Skeletal muscle tissue (tissue), 5 donors: Measurements from ENCODE around the gene ZC3H7B. TPM values are rescaled to one million over a fixed set of nuclear protein-coding genes. Genes with fewer than 3 reads are reported as not detected.

Experiments used
- H3K27ac ChIP-seq: one replicate; pipeline ENCODE4 v1.7.0; 2013; ENCODE audit warnings: mild to moderate bottlenecking, low read depth, low read length, inconsistent platforms
- H3K27me3 ChIP-seq, 3 donors: one replicate each; pipeline ENCODE4 v1.7.0; 2013; ENCODE audit warnings: low read length in 3 of 3; ENCODE audit not compliant: control insufficient read depth in 3 of 3, insufficient read depth in 3 of 3
- H3K36me3 ChIP-seq, 3 donors: one replicate each; pipeline ENCODE4 v1.7.0; 2013; ENCODE audit warnings: low read length in 3 of 3; ENCODE audit not compliant: control insufficient read depth in 3 of 3, insufficient read depth in 3 of 3
- H3K4me1 ChIP-seq, 3 donors: one replicate each; pipeline ENCODE4 v1.7.0; 2013; ENCODE audit warnings: low read length in 3 of 3, mild to moderate bottlenecking in 3 of 3; ENCODE audit not compliant: control insufficient read depth in 3 of 3, insufficient read depth in 3 of 3
- H3K4me3 ChIP-seq, 3 donors: one replicate each; pipeline ENCODE4 v1.7.0; 2013; ENCODE audit warnings: low read length in 3 of 3
- H3K9ac ChIP-seq, 3 donors: one replicate each; pipeline ENCODE4 v1.7.0; 2013; ENCODE audit warnings: low read length in 3 of 3, mild to moderate bottlenecking in 3 of 3, moderate library complexity in 2 of 3, low read depth in 1 of 3
- H3K9me3 ChIP-seq, 3 donors: one replicate each; pipeline ENCODE4 v1.7.0; 2013; ENCODE audit warnings: low read length in 3 of 3; ENCODE audit not compliant: control insufficient read depth in 3 of 3
- small RNA-seq: library from RNA; depleted of rRNA; stranded (forward); fragments of <200 nt; gene quantifications from one replicate; pipeline ENCODE3, GENCODE V24; 2014
- total RNA-seq: library from RNA; depleted of rRNA; stranded (reverse); fragments of >200 nt; gene quantifications from one replicate; pipeline ENCODE4 v1.2.3, GENCODE V29; 2014
- donor health status: Osteomylitis.

Gene ZC3H7B
- total RNA-seq, 1 donor from 2014 or later = 20.4 TPM

- H3K4me1 ChIP-seq = peaks cover 19 to 31% (median 22%) of the 10 kb centered on the region in 3 donors
- H3K27ac ChIP-seq = peak overlapping the region; percentile 44
- peak overlapping the region in 2 of 3 donors; percentile 35 to 62 for H3K4me3 ChIP-seq
- H3K36me3 ChIP-seq = peaks cover 0 to 4% (median 3%) of the 10 kb centered on the region in 3 donors
- H3K27me3 ChIP-seq = no peaks in the 10 kb centered on the region
- H3K9me3 ChIP-seq = no peaks in the 10 kb centered on the region
- peak overlapping the region in 1 of 3 donors; percentile 50 for H3K9ac ChIP-seq
These were observed 102.4 kb downstream of the ZC3H7B start for GRCh38 chr22:41403532-41404318.

GRCh38 chr22:41405588-41405987, 104.3 kb downstream of the ZC3H7B start:
- Histone ChIP-seq H3K9ac (no peak overlapping the region), H3K36me3 (no peaks in the 10 kb centered on the region), H3K27ac (no peak overlapping the region), H3K27me3 (no peaks in the 10 kb centered on the region), H3K4me1 (peaks cover 31 to 44% (median 33%) of the 10 kb centered on the region in 3 donors), H3K4me3 (no peak overlapping the region), H3K9me3 (no peaks in the 10 kb centered on the region)

GRCh38 chr22:41406410-41406809, 105.1 kb downstream of the ZC3H7B start:
- H3K4me1 ChIP-seq = peaks cover 39 to 53% (median 41%) of the 10 kb centered on the region in 3 donors

GRCh38 chr22:41407433-41407832, 106.1 kb downstream of the ZC3H7B start:
- Histone ChIP-seq H3K27me3 (no peaks in the 10 kb centered on the region), H3K27ac (no peak overlapping the region), H3K9me3 (no peaks in the 10 kb centered on the region), H3K36me3 (no peaks in the 10 kb centered on the region), H3K4me3 (no peak overlapping the region), H3K4me1 (peaks cover 38 to 51% (median 39%) of the 10 kb centered on the region in 3 donors), H3K9ac (no peak overlapping the region)

More at GRCh38 chr22:41406410-41406809, 105.1 kb downstream of the ZC3H7B start:
- no peaks in the 10 kb centered on the region for H3K27me3 ChIP-seq
- H3K9me3 ChIP-seq = no peaks in the 10 kb centered on the region
- H3K27ac ChIP-seq = no peak overlapping the region
- no peak overlapping the region for H3K9ac ChIP-seq
- H3K36me3 ChIP-seq = no peaks in the 10 kb centered on the region
- H3K4me3 ChIP-seq = no peak overlapping the region

- H3K27ac ChIP-seq = no peak overlapping the region
- no peaks in the 10 kb centered on the region for H3K36me3 ChIP-seq
- peaks cover 40 to 48% (median 40%) of the 10 kb centered on the region in 3 donors for H3K4me1 ChIP-seq
- no peaks in the 10 kb centered on the region for H3K9me3 ChIP-seq
- H3K27me3 ChIP-seq = no peaks in the 10 kb centered on the region
- peak overlapping the region in 1 of 3 donors; percentile 12 for H3K9ac ChIP-seq
- no peak overlapping the region for H3K4me3 ChIP-seq
These were observed 107.3 kb downstream of the ZC3H7B start for GRCh38 chr22:41408665-41409064.

Small RNA genes within 50 kb of the gene (small RNA-seq; reads per million reads assigned to genes)
- gene MIR6889 (not detected), gene RNU6-495P (not detected)

Other genes starting within 250 kb of the ZC3H7B start
- gene EP300, start 208.9 kb upstream of the ZC3H7B start, total RNA-seq = 57.9 TPM
- gene L3MBTL2, start 96.2 kb upstream of the ZC3H7B start, total RNA-seq = 9.4 TPM
- gene CHADL, start 60.6 kb upstream of the ZC3H7B start, total RNA-seq = 2.1 TPM
- 10.4 TPM for gene RANGAP1, start 15.3 kb upstream of the ZC3H7B start, total RNA-seq
- gene TEF, start 80.4 kb downstream of the ZC3H7B start, total RNA-seq = 12.5 TPM
- gene TOB2, start 145.3 kb downstream of the ZC3H7B start, total RNA-seq = 15.1 TPM
- gene PHF5A, start 167.2 kb downstream of the ZC3H7B start, total RNA-seq = 43.8 TPM
- gene ACO2, start 167.6 kb downstream of the ZC3H7B start, total RNA-seq = 110 TPM
- 12.0 TPM for gene POLR3H, start 242.9 kb downstream of the ZC3H7B start, total RNA-seq